C4-2B (cell line): ENCODE measurements around the gene NCOA1.

Source experiments
- ZFX ChIP-seq: fragments of 450-650 bp; IDR thresholded peaks from 2 replicates; pipeline ENCODE4 v1.6.1; 2017
- TF ChIP-seq, protein P1 (sequence below): fragments of 450-650 bp; conservative IDR thresholded peaks from 2 replicates; pipeline ENCODE4 v1.5.1; 2017; ENCODE audit warnings: mild to moderate bottlenecking

DNA sequence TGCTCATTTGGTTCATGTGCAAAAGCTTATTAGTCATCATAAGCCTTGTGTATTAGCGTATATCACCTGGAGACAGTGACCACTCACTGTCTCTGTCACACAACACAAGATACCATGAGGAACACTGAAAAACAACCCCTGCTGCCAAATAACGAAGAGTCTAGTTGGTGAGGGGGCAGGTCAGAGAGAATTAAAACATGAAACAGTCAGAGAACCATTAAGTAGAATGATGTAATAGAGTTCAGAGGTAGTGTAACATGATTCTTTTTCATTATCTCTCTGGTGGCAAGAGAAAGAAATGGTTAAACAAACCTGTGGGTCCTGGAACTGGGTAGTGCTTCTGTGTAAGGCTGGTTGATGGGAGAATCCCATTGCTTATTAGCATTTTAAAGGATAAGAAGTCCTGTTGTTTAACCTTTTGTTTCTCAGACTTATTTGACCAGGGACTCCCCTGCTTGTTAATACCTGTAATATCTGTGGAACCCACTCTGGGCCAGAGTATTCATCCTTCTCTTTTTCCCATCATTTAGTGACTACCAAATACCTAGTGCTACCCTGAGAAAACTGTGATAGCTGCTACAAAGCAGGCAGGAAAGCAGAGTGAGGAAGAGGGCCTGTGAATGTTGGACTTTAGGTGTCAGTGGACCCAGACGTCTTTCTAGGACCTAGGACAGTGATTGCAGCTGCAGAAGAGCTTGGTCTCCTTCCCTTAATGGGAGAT lies 264.1 kb downstream of the NCOA1 start:
- TF ChIP-seq, protein P1, sequence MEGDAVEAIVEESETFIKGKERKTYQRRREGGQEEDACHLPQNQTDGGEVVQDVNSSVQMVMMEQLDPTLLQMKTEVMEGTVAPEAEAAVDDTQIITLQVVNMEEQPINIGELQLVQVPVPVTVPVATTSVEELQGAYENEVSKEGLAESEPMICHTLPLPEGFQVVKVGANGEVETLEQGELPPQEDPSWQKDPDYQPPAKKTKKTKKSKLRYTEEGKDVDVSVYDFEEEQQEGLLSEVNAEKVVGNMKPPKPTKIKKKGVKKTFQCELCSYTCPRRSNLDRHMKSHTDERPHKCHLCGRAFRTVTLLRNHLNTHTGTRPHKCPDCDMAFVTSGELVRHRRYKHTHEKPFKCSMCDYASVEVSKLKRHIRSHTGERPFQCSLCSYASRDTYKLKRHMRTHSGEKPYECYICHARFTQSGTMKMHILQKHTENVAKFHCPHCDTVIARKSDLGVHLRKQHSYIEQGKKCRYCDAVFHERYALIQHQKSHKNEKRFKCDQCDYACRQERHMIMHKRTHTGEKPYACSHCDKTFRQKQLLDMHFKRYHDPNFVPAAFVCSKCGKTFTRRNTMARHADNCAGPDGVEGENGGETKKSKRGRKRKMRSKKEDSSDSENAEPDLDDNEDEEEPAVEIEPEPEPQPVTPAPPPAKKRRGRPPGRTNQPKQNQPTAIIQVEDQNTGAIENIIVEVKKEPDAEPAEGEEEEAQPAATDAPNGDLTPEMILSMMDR = no peak
- no peak for TF ChIP-seq ZFX
